HG02763 (cell line): ENCODE results near the gene DOK3.

Experiments
- ATAC-seq: cut with Tn5 transposase; IDR thresholded peaks from one replicate; pipeline ENCODE4 v1.9.1; 2021; ENCODE audit warnings: mild to moderate bottlenecking, moderate library complexity; ENCODE audit not compliant: unreplicated experiment

Gene DOK3

GRCh38 chr5:177509381-177509951 lies at the start of gene DOK3:
TSS of gene DOK3 (minus strand) at chr5:177509826. CDS start at chr5:177509540, 286 bp downstream.
- peak; percentile 37 for ATAC-seq

GRCh38 chr5:177557796-177558195 lies 48.2 kb upstream of the DOK3 start:
- no peak for ATAC-seq

GRCh38 chr5:177557041-177557647 lies 47.5 kb upstream of the DOK3 start:
- no peak for ATAC-seq

GRCh38 chr5:177555665-177556064 lies 46.0 kb upstream of the DOK3 start:
- ATAC-seq: no peak

- ATAC-seq: no peak
Measured at GRCh38 chr5:177555228-177555627, 45.6 kb upstream of the DOK3 start.

- ATAC-seq: peak; percentile 88
Measured at GRCh38 chr5:177554474-177555111, 45.0 kb upstream of the DOK3 start, which contains the start of gene FAM193B. TSS of gene FAM193B (minus strand) at chr5:177554563. CDS start at chr5:177554458, 105 bp downstream.

GRCh38 chr5:177553671-177554429 lies 44.2 kb upstream of the DOK3 start:
- peak; percentile 36 for ATAC-seq

- no peak for ATAC-seq
Measured at GRCh38 chr5:177552839-177553455, 43.3 kb upstream of the DOK3 start.

- no peak for ATAC-seq
Measured at GRCh38 chr5:177550122-177550521, 40.5 kb upstream of the DOK3 start.

GRCh38 chr5:177548495-177548894 lies 38.9 kb upstream of the DOK3 start:
- ATAC-seq: no peak

- no peak for ATAC-seq
Measured at GRCh38 chr5:177547736-177548135, 38.1 kb upstream of the DOK3 start.

- ATAC-seq: no peak
Measured at GRCh38 chr5:177546258-177546741, 36.7 kb upstream of the DOK3 start.

GRCh38 chr5:177545487-177546257 lies 36.0 kb upstream of the DOK3 start:
- no peak for ATAC-seq

GRCh38 chr5:177542816-177543465 lies 33.3 kb upstream of the DOK3 start:
- ATAC-seq: no peak

- no peak for ATAC-seq
Measured at GRCh38 chr5:177540438-177540837, 30.8 kb upstream of the DOK3 start.

- no peak for ATAC-seq
Measured at GRCh38 chr5:177539411-177539810, 29.8 kb upstream of the DOK3 start.

- ATAC-seq: no peak
Measured at GRCh38 chr5:177538876-177539275, 29.2 kb upstream of the DOK3 start.

GRCh38 chr5:177537389-177538361 lies 28.0 kb upstream of the DOK3 start:
- no peak for ATAC-seq

GRCh38 chr5:177536386-177536785 lies 26.8 kb upstream of the DOK3 start:
- no peak for ATAC-seq
